HG03460 (cell line): ENCODE measurements around the gene RAB2B.
A peak's percentile ranks its signal among the peaks of the same experiment; 100 is the strongest.

Source experiments
- ATAC-seq: cut with Tn5 transposase; IDR thresholded peaks from one replicate; pipeline ENCODE4 v1.9.1; 2021; ENCODE audit not compliant: unreplicated experiment

RAB2B gene

DNA sequence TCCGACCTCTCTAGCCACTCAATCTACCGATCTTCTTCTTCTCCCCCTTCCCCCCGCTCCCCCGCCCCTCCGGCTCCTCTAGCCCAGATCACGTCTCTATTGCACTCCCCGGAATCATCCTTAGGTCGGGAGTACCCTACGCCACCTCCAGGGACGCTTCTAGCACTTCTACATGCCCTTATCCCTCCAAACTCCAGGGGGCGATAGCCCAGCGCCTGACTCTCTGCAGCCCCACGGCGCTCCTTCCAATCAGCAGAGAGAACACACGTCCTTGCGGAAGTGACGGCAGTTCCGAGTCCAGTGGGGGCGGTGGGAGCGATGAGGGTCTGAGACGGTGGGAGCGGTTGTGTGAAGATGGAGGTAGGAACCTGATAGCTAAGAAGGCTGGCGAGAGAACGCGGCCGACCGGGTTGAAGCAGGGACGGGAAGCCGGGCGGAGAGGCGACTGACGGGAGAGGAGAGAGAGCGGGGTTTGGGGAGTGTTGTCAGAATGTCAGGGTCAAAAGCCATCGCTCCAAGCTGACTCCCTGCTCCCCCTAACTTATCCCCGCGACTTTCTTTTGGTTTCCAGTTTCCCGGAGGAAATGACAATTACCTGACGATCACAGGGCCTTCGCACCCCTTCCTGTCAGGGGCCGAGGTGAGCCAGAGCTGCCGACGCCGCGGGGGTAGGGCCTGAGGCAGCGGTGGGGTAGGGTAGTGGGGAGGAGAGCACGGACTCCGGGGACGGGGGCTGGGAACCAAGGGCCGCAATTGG is at the start of gene RAB2B, which contains the start of gene TOX4:
TSS of gene RAB2B (minus strand) at position 35 of the 757 bp plus-strand sequence. CDS start 87 bp downstream, outside the sequence.
TSS of gene TOX4 (plus strand) at position 271 of the 757 bp plus-strand sequence. CDS start at position 355, 84 bp downstream.
- ATAC-seq: peak; percentile 99

DNA sequence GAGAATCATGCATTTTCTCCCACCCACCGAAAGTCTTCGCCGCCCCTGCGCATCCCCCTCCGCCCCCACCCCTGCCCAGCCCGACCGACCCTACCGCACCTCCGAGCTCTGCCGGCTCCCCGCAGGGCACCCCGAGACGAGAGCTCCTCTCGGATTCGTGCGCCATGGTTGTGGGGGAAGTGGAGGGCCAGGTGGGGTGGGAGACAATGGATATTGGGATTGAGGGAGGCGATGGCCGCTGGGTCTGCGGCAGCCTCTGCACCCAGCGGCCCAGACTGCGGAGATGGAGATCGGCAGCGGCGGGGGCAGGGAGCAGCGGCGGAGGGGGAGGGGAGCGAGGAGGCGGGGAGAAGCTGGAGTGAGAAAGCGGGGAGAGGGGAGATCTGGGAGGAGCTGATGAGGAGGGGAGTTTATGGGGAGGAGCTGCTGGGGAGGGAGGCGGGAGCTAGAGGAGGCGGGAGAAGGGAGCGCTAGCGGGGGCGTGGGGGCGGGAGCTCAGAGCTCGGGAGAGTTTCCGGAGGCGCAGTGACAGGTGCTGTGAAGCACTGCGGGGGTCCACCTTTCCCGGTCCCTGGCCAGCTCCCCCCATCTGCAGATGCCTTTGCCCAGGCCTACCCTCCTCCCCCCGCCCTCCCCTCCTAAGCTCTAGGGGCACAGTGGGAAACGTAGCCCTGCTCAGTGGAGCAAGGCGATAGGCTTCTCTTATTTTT is 49.4 kb upstream of the RAB2B start, which contains the start of gene SALL2:
TSS of gene SALL2 (minus strand) at position 385 of the 710 bp plus-strand sequence. CDS start at position 166, 219 bp downstream.
- no peak for ATAC-seq

DNA sequence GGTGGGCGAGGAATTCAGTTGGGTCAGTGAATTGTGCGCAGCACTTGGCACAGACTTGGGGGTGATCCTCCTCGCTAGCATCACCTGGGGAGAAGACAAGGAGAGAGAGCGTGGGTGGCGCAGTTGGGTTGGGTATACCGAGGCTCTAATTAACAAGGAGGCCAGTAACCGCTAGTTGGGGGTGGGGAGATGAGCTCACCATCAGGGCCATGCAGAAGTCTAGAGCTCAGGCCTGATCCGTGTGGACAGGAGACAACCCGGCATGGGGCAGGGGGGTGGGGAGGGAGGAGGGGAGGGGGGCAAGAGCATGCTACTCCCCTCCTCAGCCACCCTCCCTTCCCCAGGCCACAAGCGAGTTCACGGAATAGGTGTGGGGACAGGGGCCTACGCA is 48.8 kb upstream of the RAB2B start:
- ATAC-seq: no peak

DNA sequence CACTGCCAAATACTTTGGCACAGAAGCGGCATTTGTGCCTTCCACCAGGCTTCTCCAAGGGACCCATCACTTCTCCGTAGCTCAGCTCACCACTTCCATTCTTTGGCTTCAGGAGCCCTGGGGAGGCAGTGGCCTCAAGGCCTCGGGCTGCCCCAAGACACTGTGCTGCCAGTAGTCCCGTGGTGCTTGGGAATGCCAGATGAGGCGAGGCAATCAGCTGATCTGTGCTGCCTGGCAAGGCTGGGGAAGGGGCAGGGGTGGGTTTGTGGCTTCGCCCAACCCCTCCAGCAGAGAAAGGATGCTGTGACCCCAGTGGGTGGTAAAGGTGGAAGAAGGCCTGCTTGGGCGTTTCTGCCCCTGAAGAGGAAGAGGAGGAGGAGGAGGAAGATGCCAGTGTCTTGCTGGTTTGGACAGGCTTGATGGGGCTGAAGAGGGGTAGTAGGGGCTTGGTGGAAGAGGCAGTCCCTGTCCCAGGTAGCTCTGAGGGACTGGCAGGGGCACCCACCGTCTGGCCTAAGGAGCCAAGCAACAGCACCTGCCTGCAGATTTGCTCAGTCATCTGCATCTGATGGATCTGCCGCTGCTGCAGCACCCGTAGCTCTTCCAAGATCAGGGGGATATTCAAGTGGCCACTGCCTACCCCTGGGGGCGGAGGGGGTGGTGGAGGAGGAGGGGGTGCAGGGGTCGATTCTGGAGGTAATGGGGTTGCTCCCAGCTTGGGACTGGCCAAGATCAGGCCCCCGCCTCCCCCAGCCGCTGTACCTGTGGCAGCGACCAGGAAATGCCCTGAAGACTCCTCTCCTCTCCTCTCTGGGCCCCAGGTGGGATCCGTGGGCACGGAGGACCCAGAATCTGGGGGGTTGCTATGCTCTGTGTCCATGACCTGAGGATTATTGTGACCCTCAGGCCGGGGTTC is 48.1 kb upstream of the RAB2B start:
- ATAC-seq: no peak

DNA sequence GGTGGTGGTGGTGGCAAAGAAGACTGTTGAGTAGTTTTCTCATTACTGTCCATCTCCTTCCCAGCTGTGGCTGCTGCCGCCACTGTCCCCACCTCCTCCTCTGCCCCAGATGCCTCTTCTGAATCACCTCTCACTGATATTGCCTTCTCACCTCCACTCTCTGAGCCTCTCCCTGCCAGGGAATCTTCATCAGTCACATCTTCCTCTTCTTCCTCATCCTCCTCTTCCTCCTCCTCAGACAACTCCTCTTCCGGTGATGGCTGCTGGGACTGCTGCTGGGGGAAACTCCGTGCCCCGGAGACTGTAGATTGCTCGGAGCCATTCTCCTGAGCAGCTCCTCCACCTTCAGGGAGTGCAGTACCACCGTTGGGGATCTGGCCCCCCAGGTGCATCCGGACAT is 46.4 kb upstream of the RAB2B start:
- ATAC-seq: no peak

DNA sequence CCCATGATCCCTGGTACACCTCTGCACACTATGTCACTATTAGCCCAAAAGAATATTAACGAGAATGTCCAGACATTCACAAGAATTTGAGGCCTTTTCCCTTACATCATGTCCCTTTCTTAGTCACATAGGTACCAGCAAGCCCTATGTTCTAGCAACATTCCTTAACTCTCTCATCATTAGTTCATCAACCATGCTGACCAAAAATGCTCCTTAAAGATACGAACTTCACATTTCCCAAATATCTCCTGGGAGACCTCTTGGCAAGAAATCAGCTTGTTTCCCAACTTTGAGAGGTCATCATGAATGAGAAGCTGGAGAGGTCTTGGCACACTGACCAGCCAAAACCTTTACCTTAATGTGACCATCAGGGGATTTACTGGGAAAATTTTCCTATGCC is 44.7 kb upstream of the RAB2B start:
- ATAC-seq: no peak

DNA sequence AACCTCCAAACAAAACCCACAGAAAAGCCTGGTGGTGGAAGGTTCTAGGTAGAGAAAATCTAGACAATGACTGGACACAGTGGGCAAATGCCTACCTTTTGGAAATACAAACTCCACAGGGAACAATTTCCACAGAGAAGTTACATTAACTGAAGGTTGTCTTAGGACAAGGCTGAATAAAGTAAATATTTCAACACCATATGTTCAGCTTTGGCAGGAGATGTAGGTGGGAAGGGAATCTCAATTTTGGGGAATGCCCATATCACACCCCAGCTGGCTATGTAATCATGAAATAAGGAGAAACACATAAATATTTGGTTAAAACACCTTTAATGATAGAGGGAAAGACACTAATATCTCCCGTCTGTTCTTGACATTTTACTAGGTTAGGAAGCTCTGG is 44.0 kb upstream of the RAB2B start:
- no peak for ATAC-seq

DNA sequence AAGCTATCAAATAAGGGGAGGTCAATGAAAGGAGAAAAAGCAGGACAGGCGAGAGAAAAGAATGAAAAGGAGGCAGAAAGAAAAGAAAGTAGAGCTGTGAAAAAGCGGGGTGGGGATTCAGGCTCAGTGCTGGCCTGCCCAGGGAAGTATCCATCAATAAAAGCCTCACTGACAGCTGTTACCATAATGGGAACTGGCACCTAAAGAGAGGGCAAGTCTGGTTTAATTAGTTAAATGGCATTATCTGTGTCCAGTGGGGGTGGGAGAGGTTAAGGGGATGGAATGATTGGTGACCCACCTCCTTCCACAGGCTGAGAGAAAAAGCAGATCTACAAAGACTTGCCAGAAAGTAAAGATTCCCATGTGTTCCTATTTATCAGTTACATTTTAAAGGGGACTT is 42.0 kb upstream of the RAB2B start:
- no peak for ATAC-seq

DNA sequence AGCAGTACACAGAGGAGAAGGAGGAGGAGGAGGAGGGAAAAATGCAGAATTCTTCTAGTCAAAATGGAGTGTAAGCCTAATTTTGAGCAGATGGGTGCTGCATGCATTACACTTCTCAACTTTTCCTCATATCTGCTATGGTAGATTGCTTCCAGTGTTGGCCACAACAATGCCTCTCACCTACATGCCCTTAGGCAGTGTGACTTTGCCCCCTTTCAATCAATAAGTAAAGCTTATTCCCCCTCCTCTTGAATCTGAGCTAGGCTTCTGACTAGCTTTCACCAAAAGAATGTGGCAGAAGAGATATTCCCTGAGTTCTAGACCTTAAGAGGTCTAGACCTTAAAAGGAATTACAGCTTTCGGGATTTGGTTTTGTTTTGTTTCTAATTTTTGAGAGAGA is 37.6 kb upstream of the RAB2B start:
- no peak for ATAC-seq

DNA sequence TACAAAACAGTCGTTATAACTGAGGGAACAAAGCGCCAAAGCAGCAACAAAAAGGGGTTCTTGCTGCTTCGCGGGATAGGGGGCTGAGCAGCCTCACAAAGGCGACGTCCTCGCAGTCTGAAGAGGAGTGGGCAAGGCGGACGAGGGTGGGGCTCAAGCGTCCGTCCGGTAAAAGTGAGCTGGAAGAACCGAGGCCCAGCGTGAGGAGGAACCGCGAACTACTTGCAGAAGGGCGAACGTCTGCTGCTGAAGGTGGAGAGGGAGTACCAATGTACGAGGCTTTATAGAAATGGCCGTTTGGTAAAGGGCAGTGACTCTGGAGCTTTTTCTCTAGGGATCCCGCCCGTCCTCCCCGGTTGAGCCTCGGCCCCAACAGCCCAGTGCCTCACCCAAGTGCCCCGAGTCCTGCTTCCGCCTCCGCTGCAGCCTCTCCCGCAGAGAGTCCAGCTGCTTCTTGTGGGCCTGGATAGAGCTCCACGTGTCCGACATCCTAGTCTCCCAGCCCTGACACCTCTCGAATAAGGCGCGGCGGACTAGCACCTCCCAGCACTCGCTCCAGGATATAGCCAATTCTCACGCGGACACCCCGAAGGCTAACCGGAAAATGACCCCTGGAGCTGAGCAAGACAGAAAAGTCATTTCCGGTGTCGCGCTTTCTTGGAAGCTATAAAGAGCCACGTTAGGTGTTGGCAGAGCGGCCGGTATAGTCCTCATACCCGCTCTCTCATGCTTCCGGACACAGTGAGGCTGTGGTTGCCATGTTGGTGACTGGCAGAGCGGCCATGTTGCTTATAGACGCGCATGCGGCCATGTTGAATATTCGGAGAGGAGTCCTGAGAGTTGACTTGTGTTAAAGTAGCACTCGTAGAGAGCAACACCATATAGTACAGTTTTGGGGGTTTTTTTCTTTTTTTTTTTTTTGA is 34.2 kb upstream of the RAB2B start, which contains the start of gene METTL3:
TSS of gene METTL3 (minus strand) at position 606 of the 923 bp plus-strand sequence. CDS start at position 489, 117 bp downstream.
- ATAC-seq: peak; percentile 97

DNA sequence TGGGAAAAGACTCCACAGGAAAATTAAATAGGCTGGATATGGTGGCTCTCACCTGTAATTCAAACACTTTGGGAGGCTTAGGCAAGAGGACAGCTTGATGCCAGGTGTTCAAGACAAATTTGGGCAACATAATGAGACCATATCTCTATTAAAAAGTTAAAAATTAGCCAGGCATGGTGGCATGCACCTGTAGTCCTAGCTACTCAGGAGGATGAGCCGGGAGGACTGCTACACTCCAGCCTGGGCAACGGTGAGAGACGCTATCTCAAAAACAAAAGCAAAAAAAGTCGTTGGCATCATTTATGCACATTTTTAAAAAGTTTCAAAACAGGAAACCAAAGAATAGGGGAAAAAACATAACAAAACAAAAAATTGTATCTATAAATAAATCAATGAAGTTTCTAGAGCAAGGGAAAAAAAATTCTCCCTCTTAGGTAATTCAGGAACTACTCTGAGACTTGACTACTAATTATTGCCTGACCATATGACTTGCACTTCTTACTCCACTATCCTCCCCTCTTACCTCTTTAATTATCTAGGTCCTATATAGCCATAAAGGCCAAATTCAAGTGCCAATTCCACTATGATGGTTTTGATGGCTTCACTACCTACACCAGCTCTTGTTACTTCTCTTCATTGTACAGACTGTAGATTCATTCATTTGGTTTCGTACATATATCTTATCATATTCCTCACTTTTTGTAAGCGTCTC is 32.8 kb upstream of the RAB2B start:
- ATAC-seq: no peak

DNA sequence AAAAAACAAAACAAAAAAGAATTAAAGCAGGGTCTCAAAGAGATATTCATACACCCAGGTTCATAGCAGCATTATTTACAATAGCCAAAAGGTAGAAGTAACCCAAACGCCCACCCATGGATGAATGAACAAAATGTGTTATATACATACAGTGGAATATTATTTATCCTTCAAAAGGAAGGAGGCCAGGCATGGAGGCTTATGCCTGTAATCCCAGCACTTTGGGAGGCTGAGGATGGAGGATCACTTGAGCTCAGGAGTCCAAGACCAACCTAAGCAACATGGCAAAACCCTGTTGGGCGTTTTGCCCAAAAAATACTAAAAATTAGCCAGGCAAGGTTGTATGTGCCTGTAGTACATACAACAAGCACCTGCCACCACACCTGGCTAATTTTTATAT is 29.8 kb upstream of the RAB2B start:
- ATAC-seq: no peak

DNA sequence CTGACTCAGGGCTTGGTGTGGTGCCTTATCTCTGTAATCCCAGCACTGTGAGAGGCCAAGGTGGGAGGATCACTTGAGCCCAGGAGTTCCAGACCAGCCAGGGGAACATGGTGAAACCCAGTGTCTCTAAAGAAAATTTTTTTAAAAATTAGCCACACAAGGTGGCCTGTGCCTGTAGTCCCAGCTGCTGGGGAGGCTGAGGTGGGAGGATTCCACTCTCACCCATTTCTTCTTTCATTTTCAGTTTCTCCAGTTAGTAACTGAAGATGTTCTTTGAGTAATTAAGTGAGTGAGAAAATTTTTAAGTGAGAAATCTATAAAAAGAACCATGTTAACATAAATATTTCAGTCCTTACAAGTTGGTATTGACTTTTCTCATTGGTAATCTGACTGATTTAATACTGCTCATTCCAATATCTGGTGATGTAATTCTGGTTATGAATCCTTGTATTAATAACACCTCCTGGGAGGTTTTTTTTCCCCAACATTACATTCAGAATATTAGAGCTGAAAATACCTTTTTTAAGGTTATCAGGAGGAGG is 28.3 kb upstream of the RAB2B start:
- ATAC-seq: peak; percentile 70

DNA sequence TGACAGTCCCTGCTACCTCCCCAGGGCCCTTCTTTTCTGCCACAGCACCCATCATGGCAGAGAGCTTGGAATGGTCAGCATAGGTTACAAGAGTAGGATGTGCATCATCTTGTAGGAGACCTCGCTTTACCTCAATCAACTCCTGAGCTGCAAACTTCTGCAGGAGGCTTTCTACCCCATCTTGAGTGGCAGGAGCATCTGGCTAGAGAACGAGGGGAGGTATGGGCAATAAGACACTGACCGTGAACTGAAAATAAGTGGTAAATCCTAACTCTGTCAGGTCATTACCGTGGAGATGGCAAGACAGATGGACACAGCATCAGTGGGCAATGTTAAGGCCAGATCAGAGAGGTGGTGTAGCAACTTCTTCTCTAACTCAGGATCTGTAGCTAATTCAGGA is 26.6 kb upstream of the RAB2B start:
- no peak for ATAC-seq

DNA sequence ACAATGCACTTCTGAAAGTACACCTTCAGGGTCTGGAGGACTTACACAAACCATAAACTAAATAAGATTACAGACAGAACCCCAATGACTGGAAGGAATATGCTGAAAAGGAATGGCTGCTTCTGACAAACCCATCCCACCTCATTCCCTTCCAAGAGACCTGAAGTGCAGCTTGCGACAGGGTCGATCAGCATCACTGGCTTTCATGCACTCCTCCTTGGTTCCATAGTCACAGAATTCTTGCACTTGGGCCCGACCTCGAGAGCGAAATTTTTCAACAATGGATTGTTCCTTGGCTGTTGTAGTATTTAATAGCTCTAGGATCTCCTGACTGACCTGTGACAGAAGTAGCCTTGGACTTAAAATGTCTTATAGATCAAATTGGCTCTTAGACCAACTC is 24.8 kb upstream of the RAB2B start:
- ATAC-seq: no peak

DNA sequence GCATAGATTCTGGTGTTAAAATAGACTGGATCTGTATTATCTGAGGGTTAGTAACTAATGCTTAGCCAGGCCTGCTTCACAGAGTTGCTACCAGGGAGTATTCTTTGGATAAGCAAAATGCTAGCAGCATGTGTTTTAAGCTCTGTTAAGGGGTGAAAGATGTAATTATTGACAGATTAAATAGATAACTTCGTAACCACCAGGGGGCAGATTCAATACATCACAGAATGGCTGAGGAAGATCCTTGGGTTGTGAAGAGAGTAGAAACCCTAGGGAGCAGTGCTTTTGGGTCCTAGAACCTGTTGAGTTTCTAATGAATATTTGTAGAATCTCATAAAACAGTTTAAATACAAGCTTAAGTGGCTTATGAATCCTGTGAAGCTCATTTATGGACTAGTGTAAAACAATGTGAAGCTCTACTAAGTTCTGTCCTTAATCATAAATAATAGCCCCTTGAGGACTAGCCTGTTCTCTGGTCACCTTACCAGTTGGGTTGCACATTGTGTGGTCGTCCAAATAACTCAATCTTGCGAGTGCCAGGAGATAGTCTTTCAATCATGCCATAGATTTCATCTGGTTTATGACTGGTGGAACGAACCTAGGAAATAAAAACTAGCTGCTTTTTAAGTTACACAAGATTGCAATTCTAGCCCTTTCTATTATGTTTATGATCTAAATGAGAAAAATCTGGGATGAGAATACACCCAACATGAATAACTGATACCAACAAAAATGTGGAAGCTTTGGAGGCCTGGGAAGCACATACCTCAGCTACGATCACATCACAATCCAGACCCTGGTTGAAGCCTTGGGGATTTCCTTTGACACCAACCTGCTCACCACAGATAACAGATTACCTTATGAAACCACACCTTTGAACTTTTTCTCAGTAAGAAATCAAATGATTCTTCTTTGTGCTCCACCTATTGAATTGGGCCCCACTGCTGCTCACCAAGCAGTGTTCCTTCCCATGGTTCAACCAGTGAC is 22.1 kb upstream of the RAB2B start:
- no peak for ATAC-seq

DNA sequence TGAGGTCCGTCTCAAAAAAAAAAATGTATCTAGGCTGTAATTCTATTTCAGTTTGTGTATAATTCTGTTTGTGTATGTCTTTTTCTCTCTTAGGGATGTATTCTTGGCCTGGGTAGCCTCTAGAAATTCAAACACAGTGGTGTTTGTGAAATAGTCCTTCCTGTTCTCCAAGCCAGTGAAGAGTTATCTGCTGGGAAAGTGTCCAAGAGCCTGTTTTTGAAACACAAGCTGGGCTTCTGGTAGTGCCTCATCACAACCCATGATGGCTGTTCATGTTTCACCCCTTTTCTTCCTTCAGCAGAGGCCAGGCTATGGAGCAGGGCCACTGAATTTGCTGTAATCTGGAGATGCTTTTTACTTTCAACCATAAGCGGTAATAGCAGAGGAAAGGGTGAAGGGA is 19.7 kb upstream of the RAB2B start:
- no peak for ATAC-seq
